Fibroblast of lung (primary cell): Measurements from ENCODE around the gene PDIA5.

Source experiments
- CTCF ChIP-seq, 2 donors: IDR thresholded peaks in 1 of 2; conservative IDR thresholded peaks in 1 of 2; 1 replicate in 1 of 2; 2 replicates in 1 of 2; pipeline ENCODE4 v1.5.1; 2011 to 2012; ENCODE audit warnings: low read length in 2 of 2, control low read depth in 1 of 2, inconsistent platforms in 1 of 2, low read depth in 1 of 2, mild to moderate bottlenecking in 1 of 2
- EZH2 ChIP-seq: IDR thresholded peaks from 2 replicates; pipeline ENCODE4 v1.5.1; 2012; ENCODE audit warnings: low read length, control low read depth, mild to moderate bottlenecking; ENCODE audit errors: missing control alignments

DNA sequence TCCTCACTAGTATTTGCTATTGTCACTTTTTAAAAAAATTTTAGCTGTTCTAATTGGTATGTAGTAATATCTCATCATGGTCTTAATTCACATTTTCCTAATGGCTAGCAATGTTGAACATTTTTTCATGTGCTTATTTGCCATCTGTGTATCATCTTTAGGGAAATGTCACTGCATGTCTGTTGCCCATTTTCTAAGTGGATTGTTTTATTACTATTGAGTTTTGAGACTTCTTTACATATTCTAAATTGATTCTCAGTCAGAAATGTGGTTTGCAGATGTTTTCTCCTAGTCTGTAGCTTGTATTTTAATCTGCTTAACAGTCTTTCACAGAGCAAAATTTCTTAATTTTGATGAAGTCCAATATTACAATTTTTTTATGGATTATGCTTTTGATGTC, 101.3 kb downstream of the PDIA5 start:
- no peak for TF ChIP-seq CTCF (conservative IDR thresholded peaks at IDR 0.05 in 1 of 2, IDR thresholded peaks at IDR 0.05 in 1 of 2; ENCODE audit: low read depth in 1 of 2, low read length in 2 of 2)
- no peak for TF ChIP-seq EZH2
